K562 (cell line): ENCODE data around the gene NDUFS3. TPM values are rescaled to one million over a fixed set of nuclear protein-coding genes. Genes with fewer than 3 reads are reported as not detected.

Experiments used
- ATAC-seq: fragments of 200-7000 bp; cut with Tn5 transposase; 3 replicates; pipeline ENCODE4 v1.9.1; 2020; ENCODE audit warnings: moderate library complexity
- BruUV-seq: library from RNA; stranded (reverse); fragments of 400-500 nt; replicated peaks from 2 replicates; lab custom pipeline; 2021; lab: Mats Ljungman, UMichigan
- CTCF ChIA-PET: fragments of 300-600 bp; formaldehyde crosslinking; extraction: SDS; loops from one replicate; lab custom pipeline; 2021; ENCODE audit warnings: low intra/inter-chr PET ratio; lab: Yijun Ruan, JAX
- POLR2A ChIA-PET: fragments of 300-600, 350-650 bp; sonication (Branson Sonifier 250); formaldehyde crosslinking; extraction: SDS; loops from one replicate; lab custom pipeline; 2021; ENCODE audit warnings: antibody characterized with exemption, inconsistent platforms; lab: Yijun Ruan, JAX
- DNase-seq, 4 experiments: peaks; one replicate each; pipeline versions ENCODE4 v3.0.0 to v3.0.0-alpha.2; 2011 to 2018; ENCODE audit warnings: low spot score in 3 of 4, mixed read lengths in 3 of 4; ENCODE audit errors: extremely low read depth in 1 of 4
- FAIRE-seq: peaks from 2 replicates; lab custom pipeline; 2011; peaks lifted over from hg19 to GRCh38; lab: Jason Lieb, UNC
- H2AFZ ChIP-seq: 2 replicates; pipeline ENCODE4 v1.6.0; 2011; ENCODE audit warnings: low read depth, low read length, control low read depth, inconsistent platforms
- H3K27ac ChIP-seq: fragments of 200-600 bp; 3 replicates; pipeline ENCODE4 v1.8.0; 2011; ENCODE audit warnings: low read depth, mild to moderate bottlenecking, control low read depth, inconsistent platforms, low read length, moderate library complexity, mixed read lengths; ENCODE audit errors: extremely low read depth
- H3K27me3 ChIP-seq, 2 experiments: fragments of 300-600 bp in 1 of 2; 2 replicates in 1 of 2; 3 replicates in 1 of 2; pipeline versions ENCODE4 v1.6.0 to v1.8.0; 2011; ENCODE audit warnings: inconsistent platforms in 2 of 2, low read length in 2 of 2, mild to moderate bottlenecking in 1 of 2, mixed read lengths in 1 of 2, moderate library complexity in 1 of 2; ENCODE audit not compliant: control insufficient read depth in 2 of 2, insufficient read depth in 2 of 2
- H3K36me3 ChIP-seq: fragments of 300-600 bp; 3 replicates; pipeline ENCODE4 v1.8.0; 2011; ENCODE audit warnings: mild to moderate bottlenecking, low read length, inconsistent platforms; ENCODE audit not compliant: control insufficient read depth, insufficient read depth
- H3K4me1 ChIP-seq, 2 experiments: fragments of 200-600 bp in 1 of 2; replicated peaks in 1 of 2; 2 replicates in 1 of 2; 3 replicates in 1 of 2; pipeline versions ENCODE4 v1.5.1 to v1.8.0; 2011; ENCODE audit warnings: inconsistent platforms in 2 of 2, low read length in 2 of 2, mild to moderate bottlenecking in 1 of 2, mixed read lengths in 1 of 2, moderate library complexity in 1 of 2; ENCODE audit not compliant: control insufficient read depth in 2 of 2, insufficient read depth in 2 of 2
- H3K4me2 ChIP-seq: 2 replicates; pipeline ENCODE4 v1.6.1; 2011; ENCODE audit warnings: low read length, control low read depth, inconsistent platforms, mixed read lengths; ENCODE audit not compliant: insufficient read depth
- H3K4me3 ChIP-seq: fragments of 200-600 bp; sonication (generic), shearing (Covaris generic); 2 replicates; pipeline ENCODE4 v1.5.1; 2016; ENCODE audit warnings: control low read depth, inconsistent platforms
- H3K79me2 ChIP-seq: fragments of 200-600 bp; 3 replicates; pipeline ENCODE4 v1.8.0; 2011; ENCODE audit warnings: low read length, inconsistent platforms; ENCODE audit not compliant: control insufficient read depth, insufficient read depth
- H3K9ac ChIP-seq, 2 experiments: 2 replicates each; pipeline versions ENCODE4 v1.6.0 to v1.6.1; 2011; ENCODE audit warnings: low read depth in 2 of 2, low read length in 2 of 2, control low read depth in 1 of 2, inconsistent platforms in 1 of 2, mild to moderate bottlenecking in 1 of 2, mixed read lengths in 1 of 2; ENCODE audit not compliant: insufficient read depth in 1 of 2
- H3K9me1 ChIP-seq: one replicate; pipeline ENCODE4 v1.6.0; 2011; ENCODE audit warnings: inconsistent platforms, mild to moderate bottlenecking, low read length, moderate library complexity; ENCODE audit not compliant: control insufficient read depth, insufficient read depth
- H3K9me3 ChIP-seq: replicated peaks from 2 replicates; pipeline ENCODE4 v1.5.1; 2011; ENCODE audit warnings: low read depth, low read length, inconsistent platforms; ENCODE audit not compliant: control insufficient read depth, insufficient read depth
- H4K20me1 ChIP-seq: replicated peaks from 2 replicates; pipeline ENCODE4 v1.6.1; 2011; ENCODE audit warnings: low read length, inconsistent platforms, mixed read lengths; ENCODE audit not compliant: control insufficient read depth, insufficient read depth
- CGGBP1 ChIP-seq: fragments of 250-450 bp; sonication (Bioruptor Pico); IDR thresholded peaks from 2 replicates; pipeline ENCODE4 v1.9.0; 2021; ENCODE audit warnings: mild to moderate bottlenecking
- ELK1 ChIP-seq: sonication (generic); formaldehyde crosslinking; IDR thresholded peaks from 2 replicates; pipeline ENCODE4 v1.8.1; 2022; ENCODE audit warnings: missing genetic modification reagents
- MAZ ChIP-seq, 2 experiments: fragments of 450-650 bp in 1 of 2; sonication (generic) in 1 of 2; formaldehyde crosslinking; IDR thresholded peaks in 1 of 2; conservative IDR thresholded peaks in 1 of 2; 2 replicates each; pipeline versions ENCODE4 v1.4.0 to v1.5.0; 2020; ENCODE audit warnings: mild to moderate bottlenecking in 1 of 2, missing genetic modification reagents in 1 of 2
- PBX2 ChIP-seq, 2 experiments: IDR thresholded peaks in 1 of 2; conservative IDR thresholded peaks in 1 of 2; 2 replicates each; pipeline ENCODE4 v1.6.1; 2016; ENCODE audit warnings: low read depth in 2 of 2, mild to moderate bottlenecking in 1 of 2, missing compliant biosample characterization in 1 of 2, missing genetic modification characterization in 1 of 2, moderate library complexity in 1 of 2
- ZNF121 ChIP-seq: sonication (generic); formaldehyde crosslinking; conservative IDR thresholded peaks from 2 replicates; pipeline ENCODE4 v1.8.0; 2022; ENCODE audit warnings: missing genetic modification reagents
- WGBS: fragments of 100-300 bp; shearing (Covaris generic); methylation state at CpG from one replicate; pipeline ENCODE4 v1.1.6; 2016; ENCODE audit warnings: low coverage, mixed read lengths; ENCODE audit not compliant: insufficient coverage; ENCODE audit errors: missing lambda C conversion rate; 5-methylcytosine and 5-hydroxymethylcytosine counted together
- in situ Hi-C: fragments of 300-500 bp; cut with MboI; formaldehyde crosslinking; loops from 4 replicates; pipeline ENCODE4 v1.15.0; 2018; ENCODE audit warnings: inconsistent platforms, mixed read lengths
- intact Hi-C: fragments of 100-400 bp; cut with micrococcal nuclease; formaldehyde crosslinking; loops from 2 replicates; pipeline ENCODE4 v1.14.2; 2022
- polyA plus RNA-seq, 8 experiments: library from polyadenylated mRNA; depleted of rRNA in 4 of 8; stranded (reverse) in 5 of 8; unstranded in 3 of 8; fragments of >200 nt; fragmentation: Nextera tagmentation in 2 of 8; fragmentation: Illumina TruSeq in 1 of 8; extraction: Ambion mirVana in 2 of 8; extraction: Trizol in 1 of 8; gene quantifications; 2 replicates each; pipeline versions ENCODE4 v1.2.1 to v1.2.3, GENCODE V29; 2011 to 2014; ENCODE audit warnings: inconsistent platforms in 1 of 8, missing spikeins in 1 of 8
- total RNA-seq, 7 experiments: library from RNA; depleted of rRNA in 6 of 7; stranded (reverse); fragments of >200 nt in 6 of 7; fragmentation: Illumina TruSeq in 2 of 7; extraction: Trizol in 2 of 7; gene quantifications; 2 replicates each; pipeline versions ENCODE4 v1.2.1 to v1.2.3, GENCODE V29; 2011 to 2021; ENCODE audit warnings: low replicate concordance in 1 of 7

NDUFS3 gene
- total and polyA plus RNA-seq, 9 of the 15 experiments (the other 6 are each of a cell fraction or from before 2014, with no cell fraction given): 38.7 to 341 (median 194) TPM

GRCh38 chr11:47620836-47621378, 42.0 kb downstream of the NDUFS3 start (continued):
- TF ChIP-seq MAZ (CRISPR knock-in tag; conservative IDR thresholded peaks at IDR 0.05 in 1 of 2, IDR thresholded peaks at IDR 0.05 in 1 of 2): no peak

- TSS peak; percentile 9 for BruUV-seq
- Histone ChIP-seq H3K9me1 (no peaks in the 10 kb centered on the region), H3K27ac (no peak overlapping the region), H3K9me3 (no peaks in the 10 kb centered on the region), H3K9ac (no peak overlapping the region), H3K27me3 (no peaks in the 10 kb centered on the region), H3K4me2 (no peak overlapping the region), H3K36me3 (peaks cover 89% of the 10 kb centered on the region), H3K4me3 (no peak overlapping the region), H3K79me2 (no peaks in the 10 kb centered on the region), H4K20me1 (no peaks in the 10 kb centered on the region), H2AFZ (no peak overlapping the region), H3K4me1 (no peaks in the 10 kb centered on the region)
- DNase-seq (no peak), FAIRE-seq (no peak), ATAC-seq (no peak)
- TF ChIP-seq CGGBP1 (no peak), ZNF121 (CRISPR knock-in tag) (peak; percentile 81)
- ChIA-PET POLR2A (interaction anchor here (1.1 kb wide), 1 partner anchor 14 kb away, joined by 7 read pairs; no protein-coding TSS in a partner anchor), CTCF (no interaction called here)
- in situ Hi-C loops: no loop called here
- intact Hi-C loops: no loop called here
- WGBS: 76% methylated on average over 6 of the region's 8 CpGs
Observed at GRCh38 chr11:47626234-47626633, 47.4 kb downstream of the NDUFS3 start.

- H3K27ac ChIP-seq: no peak overlapping the region
- H2AFZ ChIP-seq: no peak overlapping the region
- no peaks in the 10 kb centered on the region for H3K9me1 ChIP-seq
- no peaks in the 10 kb centered on the region for H3K79me2 ChIP-seq
- H3K4me2 ChIP-seq: no peak overlapping the region
- CTCF ChIA-PET: no interaction called here
- 70% methylated on average over 4 of the region's 4 CpGs for WGBS
- no peaks in the 10 kb centered on the region for H3K4me1 ChIP-seq
- no peak for DNase-seq
- no peaks in the 10 kb centered on the region for H4K20me1 ChIP-seq
- no peak for ATAC-seq
- H3K36me3 ChIP-seq: peaks cover 84% of the 10 kb centered on the region
- FAIRE-seq: no peak
- POLR2A ChIA-PET: no interaction called here
- TF ChIP-seq ELK1 (CRISPR knock-in tag) (no peak), PBX2 (CRISPR knock-in tag; IDR thresholded peaks at IDR 0.05; ENCODE audit: low read depth) (no peak), PBX2 (tag; conservative IDR thresholded peaks at IDR 0.05; ENCODE audit: low read depth) (peak; percentile 44)
- TF ChIP-seq, all 486 proteins: peak for 1
- intact Hi-C loops: no loop called here
- Histone ChIP-seq H3K4me3 (no peak overlapping the region), H3K9me3 (no peaks in the 10 kb centered on the region), H3K27me3 (no peaks in the 10 kb centered on the region), H3K9ac (no peak overlapping the region)
- no TSS peak for BruUV-seq
- in situ Hi-C loops: no loop called here
Observed at GRCh38 chr11:47628026-47628425, 49.2 kb downstream of the NDUFS3 start.
